NOMO-1 treated with DMSO at 0.1 percent for 48 hours (cell line): ENCODE data around the gene HPN.
A peak's percentile ranks its signal among the peaks of the same experiment; 100 is the strongest.

ENCODE experiments used
- DNase-seq: peaks from one replicate; lab custom pipeline; 2025; ENCODE audit not compliant: unreplicated experiment; lab: John Stamatoyannopoulos, UW

The HPN gene

GRCh38 chr19:35060160-35060855 lies 18.8 kb downstream of the HPN start:
- DNase-seq: no peak

- DNase-seq: no peak
Measured at GRCh38 chr19:35061583-35062373, 20.3 kb downstream of the HPN start.

- DNase-seq: no peak
Measured at GRCh38 chr19:35062942-35063341, 21.4 kb downstream of the HPN start.

- peak; percentile 2 for DNase-seq
Measured at GRCh38 chr19:35063940-35064818, 22.7 kb downstream of the HPN start.

- no peak for DNase-seq
Measured at GRCh38 chr19:35065574-35065973, 24.1 kb downstream of the HPN start.

GRCh38 chr19:35066121-35066520 lies 24.6 kb downstream of the HPN start:
- DNase-seq: no peak

GRCh38 chr19:35066691-35067563 lies 25.4 kb downstream of the HPN start:
- DNase-seq: peak; percentile 70

- no peak for DNase-seq
Measured at GRCh38 chr19:35068941-35069634, 27.6 kb downstream of the HPN start.

- DNase-seq: no peak
Measured at GRCh38 chr19:35069696-35070095, 28.2 kb downstream of the HPN start.

GRCh38 chr19:35070471-35070870 lies 28.9 kb downstream of the HPN start:
- no peak for DNase-seq

GRCh38 chr19:35073516-35073915 lies 32.0 kb downstream of the HPN start:
- DNase-seq: no peak

- no peak for DNase-seq
Measured at GRCh38 chr19:35073941-35074340, 32.4 kb downstream of the HPN start.

- no peak for DNase-seq
Measured at GRCh38 chr19:35074426-35075201, 33.1 kb downstream of the HPN start.

GRCh38 chr19:35075202-35076025 lies 33.9 kb downstream of the HPN start:
- DNase-seq: no peak

GRCh38 chr19:35076026-35076370 lies 34.5 kb downstream of the HPN start:
- no peak for DNase-seq

- DNase-seq: no peak
Measured at GRCh38 chr19:35076657-35077056, 35.1 kb downstream of the HPN start.

- no peak for DNase-seq
Measured at GRCh38 chr19:35077411-35078223, 36.1 kb downstream of the HPN start.

GRCh38 chr19:35079826-35080225 lies 38.3 kb downstream of the HPN start:
- no peak for DNase-seq
